Measurements from ENCODE around the gene ERMARD. TPM values are rescaled to one million over a fixed set of nuclear protein-coding genes. Genes with fewer than 3 reads are reported as not detected.

ERMARD gene
- 10 to 100 TPM; 19.6 to 22.1 TPM for total RNA-seq
- long read RNA-seq, donor 1, partial matches to known transcripts, result 2 of 8 reads
- long read RNA-seq, donor 1, other reads (novel, unspliced or antisense), result 2 of 8 reads
- long read RNA-seq, donor 2, transcript ERMARD-203 (18 exons, 2,141 nt), result major isoform, 11 of 24 reads
- long read RNA-seq, donor 2, partial matches to known transcripts, result 2 of 24 reads
- long read RNA-seq, donor 2, other reads (novel, unspliced or antisense), result 8 of 24 reads

GRCh38 chr6:169751242-169752073 is at the start of gene ERMARD, which contains the start of gene DYNLT2:
Gene ERMARD, plus strand, starts transcription at chr6:169751622. Its CDS starts 36 bp downstream, at chr6:169751658.
Gene DYNLT2, minus strand, starts transcription at chr6:169751572. Its CDS starts 114 bp downstream, at chr6:169751458.
- intact Hi-C loops (cut with DNase I), result no loop called here
- peak; percentile 98 for DNase-seq (ENCODE audit: low spot score)

GRCh38 chr6:169701954-169702839 is 49.2 kb upstream of the ERMARD start, which contains the start of the genes C6orf120 and WDR27:
Gene C6orf120, plus strand, starts transcription at chr6:169702126. Its CDS starts 334 bp downstream, at chr6:169702460.
Gene WDR27, minus strand, starts transcription at chr6:169702029. Its CDS starts 13,024 bp downstream, at chr6:169689005.
- intact Hi-C loops (cut with DNase I), result no loop called here
- peak; percentile 100 for DNase-seq (ENCODE audit: low spot score)

DNA sequence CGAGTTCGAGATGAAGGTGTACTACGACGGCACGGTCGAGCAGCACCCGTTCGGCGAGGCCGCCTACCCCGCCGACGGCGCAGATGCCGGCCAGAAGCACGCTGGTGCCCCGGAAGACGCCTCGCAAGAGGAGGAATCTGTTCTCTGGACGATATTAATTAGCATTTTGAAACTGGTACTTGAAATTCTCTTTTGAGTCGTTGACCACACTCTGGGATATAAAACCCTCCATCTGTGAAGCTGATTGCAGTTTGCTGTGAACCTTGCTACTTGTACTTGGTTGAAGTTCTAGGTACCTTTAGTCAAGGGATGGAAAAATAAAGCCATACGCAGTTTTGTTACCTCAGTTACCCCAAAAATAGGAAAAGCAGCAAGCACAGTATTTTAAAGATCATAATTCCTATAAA is 48.6 kb upstream of the ERMARD start:
- intact Hi-C loops (cut with DNase I), result no loop called here
- DNase-seq (ENCODE audit: low spot score), result no peak

DNA sequence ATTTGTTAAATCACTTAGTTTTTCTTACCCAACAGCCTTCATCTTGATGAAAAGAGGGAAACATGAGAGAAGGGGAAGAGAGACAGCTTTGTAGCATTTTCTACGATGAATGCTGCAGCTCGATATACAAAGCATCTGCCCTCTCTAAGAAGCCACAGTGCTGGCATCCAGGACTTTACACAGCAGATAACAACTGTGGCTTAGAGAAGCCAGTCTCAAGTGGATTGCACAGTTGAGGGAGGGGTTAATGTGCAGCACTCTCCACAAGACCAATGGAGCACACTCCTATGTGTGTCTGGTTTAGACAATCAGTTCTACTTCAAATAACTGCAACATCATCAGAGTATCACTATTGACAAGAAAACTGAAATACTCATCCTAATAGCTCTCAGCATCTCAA is 43.6 kb upstream of the ERMARD start:
- intact Hi-C loops (cut with DNase I), result no loop called here
- no peak for DNase-seq (ENCODE audit: low spot score)

DNA sequence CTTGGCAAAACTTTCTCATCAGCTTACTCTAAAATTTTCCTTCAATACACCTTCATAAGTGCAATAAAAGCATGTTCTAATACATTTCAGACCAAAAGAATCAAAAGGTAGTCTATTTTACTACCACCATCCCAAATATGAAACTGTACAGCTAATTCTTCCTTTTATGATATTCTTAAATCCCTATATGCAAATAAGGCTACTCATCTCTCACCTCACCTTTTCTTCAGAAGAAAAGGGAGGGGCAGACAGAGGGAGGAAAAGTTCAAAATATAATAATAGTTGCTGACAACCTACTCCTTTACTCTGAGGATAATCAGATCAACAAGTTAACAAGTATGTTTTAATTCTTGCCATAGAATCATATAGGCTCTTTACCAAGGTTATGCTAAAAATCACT is 42.1 kb upstream of the ERMARD start:
- intact Hi-C loops (cut with DNase I), result no loop called here
- no peak for DNase-seq (ENCODE audit: low spot score)

DNA sequence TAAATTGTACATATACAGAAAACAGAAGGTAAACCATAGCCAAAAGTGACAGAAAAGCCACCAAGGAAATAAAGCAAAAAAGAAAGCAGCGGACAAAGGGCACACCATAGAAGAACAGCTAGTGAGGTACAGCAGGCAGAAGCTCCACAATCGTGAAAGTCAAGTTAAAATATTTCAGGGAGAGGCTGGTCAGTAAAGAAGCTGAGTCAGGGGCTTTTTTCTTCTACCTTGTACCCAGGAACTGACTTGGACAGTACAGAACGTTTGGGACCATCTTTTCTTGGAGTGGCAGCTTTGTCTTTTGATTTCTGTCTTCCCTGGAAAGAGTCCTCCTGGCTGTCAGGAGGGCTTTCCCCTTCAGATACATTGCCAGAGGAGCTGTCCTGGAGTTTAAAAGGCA is 41.4 kb upstream of the ERMARD start:
- DNase-seq (ENCODE audit: low spot score), result no peak
- intact Hi-C loops (cut with DNase I), result no loop called here

DNA sequence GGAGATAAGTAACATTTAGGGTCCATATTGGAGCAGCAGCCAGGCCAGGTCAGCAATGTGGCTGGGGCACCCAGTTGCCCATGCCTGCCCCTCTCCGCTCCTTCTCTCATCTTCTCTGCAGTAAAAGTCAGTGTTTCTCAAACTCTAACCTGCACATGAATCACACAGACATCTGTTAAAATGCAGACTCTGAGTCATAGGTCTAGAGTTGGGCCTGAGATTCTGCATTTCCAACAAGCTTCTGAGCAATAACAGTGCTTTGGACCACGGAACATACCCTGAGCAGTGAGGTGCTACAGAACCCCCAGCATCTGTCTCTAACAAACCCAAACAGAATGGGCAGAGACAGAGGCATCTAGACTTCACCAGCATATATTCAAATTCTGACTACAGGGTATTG is 37.2 kb upstream of the ERMARD start:
- intact Hi-C loops (cut with DNase I), result no loop called here
- no peak for DNase-seq (ENCODE audit: low spot score)

- no peak for DNase-seq (ENCODE audit: low spot score)
- intact Hi-C loops (cut with DNase I), result no loop called here
Observed at GRCh38 chr6:169714595-169714994, 36.8 kb upstream of the ERMARD start.

- intact Hi-C loops (cut with DNase I), result no loop called here
- no peak for DNase-seq (ENCODE audit: low spot score)
Observed at GRCh38 chr6:169719117-169719516, 32.3 kb upstream of the ERMARD start.

DNA sequence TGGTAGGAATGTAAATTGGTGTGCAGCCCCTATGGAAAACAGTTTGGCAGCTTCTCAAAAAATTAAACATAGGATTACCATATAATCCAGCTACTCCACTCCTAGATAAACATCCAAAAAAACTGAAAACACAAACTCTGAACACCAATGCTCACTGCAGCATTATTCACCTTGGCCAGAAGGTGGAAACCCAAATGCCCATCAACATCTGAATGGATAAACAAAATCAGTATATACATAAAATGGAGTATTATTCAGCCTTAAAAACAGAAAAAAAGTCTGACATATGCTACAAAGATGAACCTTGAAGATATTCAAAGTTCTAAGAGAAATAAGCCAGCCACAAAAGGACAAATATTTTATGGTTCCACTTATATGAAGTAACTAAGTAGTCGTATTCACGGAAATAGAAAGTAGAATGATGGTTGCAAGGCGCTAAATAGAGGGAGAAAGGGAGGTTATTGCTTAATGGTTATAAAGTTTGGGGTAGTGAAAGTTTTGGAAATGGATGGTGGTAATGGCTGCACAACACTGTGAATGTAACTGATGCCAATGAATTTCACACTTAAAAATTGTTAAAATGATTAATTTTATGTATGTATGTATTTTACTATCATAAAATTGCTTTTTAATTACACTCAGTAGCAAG is 31.1 kb upstream of the ERMARD start:
- intact Hi-C loops (cut with DNase I), result no loop called here
- DNase-seq (ENCODE audit: low spot score), result no peak

DNA sequence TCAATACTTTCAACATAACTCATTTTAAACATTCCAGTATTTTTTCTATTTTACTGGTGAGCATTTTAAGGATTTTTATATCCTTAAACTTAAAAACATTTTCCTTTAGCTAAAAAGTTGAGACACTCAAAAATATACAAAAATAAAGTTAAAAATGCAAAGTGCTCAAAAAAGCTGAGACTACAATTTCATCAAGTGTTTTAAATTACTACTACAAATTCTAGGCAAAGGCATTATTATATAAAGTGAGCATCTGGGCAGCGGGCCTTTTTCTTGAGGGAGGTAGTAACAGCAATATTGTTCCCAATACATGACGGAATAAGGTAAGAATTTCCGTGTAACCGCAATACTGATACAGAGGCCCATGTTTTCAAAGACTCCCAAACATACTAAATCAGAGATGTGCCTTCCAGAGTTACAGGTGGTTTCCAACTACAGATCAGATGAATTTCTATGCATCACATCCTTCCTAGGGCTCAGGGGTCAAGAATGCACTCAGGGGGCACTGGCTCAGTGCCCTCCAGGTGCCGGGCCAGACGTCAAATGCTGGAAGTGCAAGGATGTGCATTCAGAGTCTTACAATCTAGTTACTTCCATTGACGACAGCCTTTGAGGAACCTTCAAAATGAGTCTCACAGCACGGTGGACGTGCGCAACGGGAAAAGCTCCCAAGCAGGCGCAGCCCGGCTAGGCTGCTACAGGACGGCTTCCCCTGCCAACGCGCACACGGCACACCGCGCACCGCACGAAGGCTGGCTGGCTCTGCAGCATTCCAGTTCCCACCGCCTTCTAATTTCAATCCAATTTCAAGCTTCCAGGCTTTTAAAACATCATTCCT is 28.8 kb upstream of the ERMARD start:
- DNase-seq (ENCODE audit: low spot score), result peak; percentile 82
- intact Hi-C loops (cut with DNase I), result no loop called here

DNA sequence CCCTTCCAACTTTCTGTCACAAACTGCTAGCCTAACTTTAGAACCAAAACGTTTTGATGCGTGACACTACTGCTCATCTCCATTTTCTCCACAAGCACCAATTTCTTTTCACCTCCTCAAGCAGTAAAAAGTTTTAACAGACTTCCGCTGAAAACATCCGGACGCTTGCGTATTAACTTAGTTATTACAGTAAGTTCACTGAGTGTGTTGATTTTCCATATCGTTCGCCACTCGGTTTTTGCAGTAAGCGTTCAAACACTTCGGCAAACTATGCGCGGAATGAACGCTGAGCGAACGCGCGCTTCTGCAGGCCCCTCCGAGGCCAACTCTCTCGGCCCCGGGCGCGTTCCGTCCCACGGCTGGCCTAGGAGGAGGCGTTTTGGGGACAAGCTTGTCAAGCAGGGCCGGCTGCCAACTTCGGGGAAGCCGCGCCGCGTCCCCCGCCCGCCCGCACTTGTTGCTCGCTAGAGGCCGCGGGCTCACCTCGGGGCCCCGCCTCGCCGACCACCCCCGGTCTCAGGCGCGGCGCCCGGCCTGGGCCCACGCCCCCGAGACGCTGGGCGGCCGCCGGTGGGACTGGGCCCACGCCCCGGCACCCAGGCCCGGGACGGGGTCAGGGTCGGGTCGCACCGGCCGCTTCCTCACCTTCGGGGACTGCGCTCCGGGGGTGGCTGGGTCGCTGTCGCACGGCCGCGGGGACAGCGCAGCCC is 28.1 kb upstream of the ERMARD start:
- intact Hi-C loops (cut with DNase I), result no loop called here
- DNase-seq (ENCODE audit: low spot score), result peak; percentile 93

GRCh38 chr6:169723991-169724493 is 27.4 kb upstream of the ERMARD start:
- peak; percentile 83 for DNase-seq (ENCODE audit: low spot score)
- intact Hi-C loops (cut with DNase I), result no loop called here

GRCh38 chr6:169724494-169725124 is 26.8 kb upstream of the ERMARD start, which contains the start of gene PHF10:
Gene PHF10, minus strand, starts transcription at chr6:169724500. Its CDS starts 569 bp downstream, at chr6:169723931.
- DNase-seq (ENCODE audit: low spot score), result peak; percentile 86
- intact Hi-C loops (cut with DNase I), result no loop called here

DNA sequence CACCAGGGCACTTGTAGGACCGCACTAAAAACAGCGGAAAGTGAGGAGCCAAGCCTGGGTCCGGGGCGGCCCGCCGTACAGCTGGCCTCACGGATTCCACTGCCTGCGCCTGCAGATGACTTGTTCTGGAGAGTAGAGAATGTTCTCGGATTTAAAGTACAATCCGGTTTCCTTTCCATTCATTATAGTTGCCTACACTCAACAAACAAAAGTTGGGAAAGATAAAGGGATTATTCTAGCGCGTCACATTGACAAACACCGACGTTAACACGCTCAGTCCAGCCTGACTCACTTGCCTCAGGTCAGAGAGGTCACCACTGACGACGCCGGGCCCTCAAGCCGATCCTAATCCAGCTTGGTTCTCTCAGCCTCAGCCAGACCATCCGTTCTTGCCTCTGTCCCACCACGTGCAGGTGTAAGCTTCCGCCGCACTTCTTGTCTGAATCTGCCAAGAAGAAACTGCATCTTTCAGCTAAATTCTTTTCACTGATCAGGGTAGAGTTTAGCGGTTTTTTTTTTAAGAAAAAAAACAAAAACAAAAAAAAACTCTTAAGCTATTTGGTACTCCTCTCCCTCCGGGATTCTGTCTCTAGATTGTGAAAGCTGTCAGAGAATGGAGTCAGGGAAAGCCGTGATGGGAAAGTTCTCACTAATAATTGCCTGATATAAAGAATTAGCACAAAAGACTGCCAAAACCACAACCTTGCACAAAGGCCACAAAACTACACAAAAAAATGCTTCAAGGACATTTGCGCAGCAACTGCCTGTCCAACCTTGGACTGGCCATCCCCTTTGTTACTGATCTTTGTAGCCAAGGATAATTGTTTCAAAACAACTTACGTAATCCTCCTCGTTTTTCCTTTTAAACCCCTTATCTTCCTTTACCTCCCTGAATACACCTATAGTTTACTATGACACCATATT is 26.0 kb upstream of the ERMARD start:
- intact Hi-C loops (cut with DNase I), result no loop called here
- DNase-seq (ENCODE audit: low spot score), result peak; percentile 91

DNA sequence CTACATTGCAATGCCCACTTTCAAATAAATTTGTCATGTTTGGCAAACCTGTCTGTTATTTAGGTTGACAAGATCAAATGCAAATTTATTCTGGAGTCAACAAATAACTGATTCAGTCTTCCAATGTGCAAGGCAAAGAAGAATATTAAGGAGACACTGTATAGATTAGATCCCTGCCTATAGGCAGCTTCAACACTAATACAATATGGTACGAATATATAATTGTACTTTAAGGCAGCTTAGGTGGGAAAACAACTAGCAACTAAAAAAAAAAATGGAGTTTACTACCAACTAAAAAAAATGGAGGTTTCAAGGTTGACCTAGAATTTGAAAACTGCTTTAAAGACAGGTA is 25.4 kb upstream of the ERMARD start:
- no peak for DNase-seq (ENCODE audit: low spot score)
- intact Hi-C loops (cut with DNase I), result no loop called here

Data from posterior vena cava (tissue), 2 donors.